Hepatocyte (in vitro differentiated cells): Measurements from ENCODE around the gene MED12. TPM values are rescaled to one million over a fixed set of nuclear protein-coding genes. Genes with fewer than 3 reads are reported as not detected.

Source experiments
- DNase-seq: peaks from one replicate; pipeline ENCODE4 v3.0.0-alpha.2; 2016; ENCODE audit warnings: low spot score
- H2AFZ ChIP-seq: fragments of 200-600 bp; sonication (generic); 2 replicates; pipeline ENCODE4 v1.6.0; 2016; ENCODE audit warnings: antibody characterized with exemption, mild to moderate bottlenecking
- H3K27ac ChIP-seq: fragments of 200-600 bp; sonication (generic); 2 replicates; pipeline ENCODE4 v1.5.1; 2016; ENCODE audit warnings: mild to moderate bottlenecking
- H3K27me3 ChIP-seq: fragments of 200-600 bp; sonication (generic); 2 replicates; pipeline ENCODE4 v1.6.1; 2016
- H3K36me3 ChIP-seq: fragments of 200-600 bp; sonication (generic); replicated peaks from 2 replicates; pipeline ENCODE4 v1.5.1; 2016; ENCODE audit warnings: low read depth; ENCODE audit not compliant: insufficient read depth
- H3K4me1 ChIP-seq: fragments of 200-600 bp; sonication (generic); 2 replicates; pipeline ENCODE4 v1.5.1; 2016; ENCODE audit warnings: mild to moderate bottlenecking, moderate library complexity; ENCODE audit not compliant: insufficient read depth
- H3K4me2 ChIP-seq: fragments of 200-600 bp; sonication (generic); 2 replicates; pipeline ENCODE4 v1.6.0; 2016
- H3K4me3 ChIP-seq: fragments of 200-600 bp; sonication (generic); 2 replicates; pipeline ENCODE4 v1.5.1; 2016; ENCODE audit warnings: mild to moderate bottlenecking
- H3K79me2 ChIP-seq: fragments of 200-600 bp; sonication (generic); 2 replicates; pipeline ENCODE4 v1.6.0; 2017; ENCODE audit warnings: mild to moderate bottlenecking
- H3K9me2 ChIP-seq: fragments of 200-600 bp; sonication (generic); replicated peaks from 2 replicates; pipeline ENCODE4 v1.6.0; 2017; ENCODE audit warnings: mild to moderate bottlenecking; ENCODE audit not compliant: insufficient read depth
- H3K9me3 ChIP-seq: fragments of 200-600 bp; sonication (generic); 2 replicates; pipeline ENCODE4 v1.5.1; 2016; ENCODE audit warnings: low read depth, mild to moderate bottlenecking
- H4K20me1 ChIP-seq: fragments of 200-600 bp; sonication (generic); 2 replicates; pipeline ENCODE4 v1.6.0; 2016; ENCODE audit warnings: mild to moderate bottlenecking; ENCODE audit not compliant: insufficient read depth, poor library complexity, severe bottlenecking
- EZH2 ChIP-seq: fragments of 200-600 bp; sonication (generic); IDR thresholded peaks from 2 replicates; pipeline ENCODE4 v1.6.1; 2016; ENCODE audit warnings: antibody characterized with exemption, mild to moderate bottlenecking, borderline replicate concordance
- EZH2phosphoT487 ChIP-seq: fragments of 200-600 bp; sonication (generic); IDR thresholded peaks from one replicate; pipeline ENCODE4 v1.6.1; 2018; ENCODE audit warnings: antibody characterized with exemption, mild to moderate bottlenecking, low read depth, moderate library complexity; ENCODE audit not compliant: unreplicated experiment, severe bottlenecking
- WGBS: methylation state at CpG from one replicate; pipeline ENCODE4 v1.1.6; 2016; ENCODE audit warnings: low lambda C conversion rate; ENCODE audit errors: missing lambda C conversion rate; 5-methylcytosine and 5-hydroxymethylcytosine counted together
- polyA plus RNA-seq: library from polyadenylated mRNA; unstranded; fragments of >200 nt; fragmentation: Nextera tagmentation; extraction: Ambion mirVana; gene quantifications from 2 replicates; pipeline ENCODE4 v1.2.1, GENCODE V29; 2016
- total RNA-seq: library from RNA; depleted of rRNA; stranded (reverse); fragments of >200 nt; gene quantifications from 2 replicates; pipeline ENCODE4 v1.2.3, GENCODE V29; 2014
- TF ChIP-seq, protein P1 (sequence below): fragments of 200-600 bp; sonication (generic); IDR thresholded peaks from 2 replicates; pipeline ENCODE4 v1.5.1; 2016; ENCODE audit warnings: antibody characterized with exemption, mild to moderate bottlenecking; ENCODE audit not compliant: poor library complexity

The MED12 gene
- total and polyA plus RNA-seq, 2 experiments from 2014 or later: 15.7 to 32.7 TPM

DNA sequence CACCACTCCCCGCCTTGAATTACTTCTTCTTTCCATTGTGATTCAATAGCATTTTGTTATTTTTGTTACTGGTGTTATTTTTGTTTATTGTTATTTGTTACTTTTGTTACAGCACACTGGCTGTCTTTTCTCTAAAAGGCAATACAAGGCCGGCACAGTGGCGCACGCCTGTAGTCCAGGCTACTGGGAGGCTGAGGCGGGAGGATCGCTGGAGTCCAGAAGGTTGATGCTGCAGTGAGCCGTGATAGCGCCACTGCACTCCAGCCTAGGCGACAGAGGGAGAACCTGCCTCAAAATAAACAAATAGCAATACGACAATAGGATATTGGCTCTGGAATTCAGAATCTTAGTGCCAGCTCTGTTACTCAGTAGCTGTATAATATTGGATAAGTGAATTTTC, 1.0 kb upstream of the MED12 start:
- DNase-seq: no peak
- no peak overlapping the region for H2AFZ ChIP-seq
- no peaks in the 10 kb centered on the region for H3K27me3 ChIP-seq
- H3K4me2 ChIP-seq: peak overlapping the region; percentile 76
- TF ChIP-seq EZH2phosphoT487: no peak
- TF ChIP-seq, protein P1, sequence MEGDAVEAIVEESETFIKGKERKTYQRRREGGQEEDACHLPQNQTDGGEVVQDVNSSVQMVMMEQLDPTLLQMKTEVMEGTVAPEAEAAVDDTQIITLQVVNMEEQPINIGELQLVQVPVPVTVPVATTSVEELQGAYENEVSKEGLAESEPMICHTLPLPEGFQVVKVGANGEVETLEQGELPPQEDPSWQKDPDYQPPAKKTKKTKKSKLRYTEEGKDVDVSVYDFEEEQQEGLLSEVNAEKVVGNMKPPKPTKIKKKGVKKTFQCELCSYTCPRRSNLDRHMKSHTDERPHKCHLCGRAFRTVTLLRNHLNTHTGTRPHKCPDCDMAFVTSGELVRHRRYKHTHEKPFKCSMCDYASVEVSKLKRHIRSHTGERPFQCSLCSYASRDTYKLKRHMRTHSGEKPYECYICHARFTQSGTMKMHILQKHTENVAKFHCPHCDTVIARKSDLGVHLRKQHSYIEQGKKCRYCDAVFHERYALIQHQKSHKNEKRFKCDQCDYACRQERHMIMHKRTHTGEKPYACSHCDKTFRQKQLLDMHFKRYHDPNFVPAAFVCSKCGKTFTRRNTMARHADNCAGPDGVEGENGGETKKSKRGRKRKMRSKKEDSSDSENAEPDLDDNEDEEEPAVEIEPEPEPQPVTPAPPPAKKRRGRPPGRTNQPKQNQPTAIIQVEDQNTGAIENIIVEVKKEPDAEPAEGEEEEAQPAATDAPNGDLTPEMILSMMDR: no peak
- no peak for TF ChIP-seq EZH2
- H3K4me1 ChIP-seq: no peaks in the 10 kb centered on the region
- H3K27ac ChIP-seq: no peak overlapping the region
- no peaks in the 10 kb centered on the region for H4K20me1 ChIP-seq
- no peaks in the 10 kb centered on the region for H3K36me3 ChIP-seq
- no peaks in the 10 kb centered on the region for H3K9me2 ChIP-seq
- H3K9me3 ChIP-seq: no peaks in the 10 kb centered on the region
- 87% methylated on average over 10 of the region's 10 CpGs for WGBS
- H3K4me3 ChIP-seq: no peak overlapping the region
- H3K79me2 ChIP-seq: peaks cover 8% of the 10 kb centered on the region

DNA sequence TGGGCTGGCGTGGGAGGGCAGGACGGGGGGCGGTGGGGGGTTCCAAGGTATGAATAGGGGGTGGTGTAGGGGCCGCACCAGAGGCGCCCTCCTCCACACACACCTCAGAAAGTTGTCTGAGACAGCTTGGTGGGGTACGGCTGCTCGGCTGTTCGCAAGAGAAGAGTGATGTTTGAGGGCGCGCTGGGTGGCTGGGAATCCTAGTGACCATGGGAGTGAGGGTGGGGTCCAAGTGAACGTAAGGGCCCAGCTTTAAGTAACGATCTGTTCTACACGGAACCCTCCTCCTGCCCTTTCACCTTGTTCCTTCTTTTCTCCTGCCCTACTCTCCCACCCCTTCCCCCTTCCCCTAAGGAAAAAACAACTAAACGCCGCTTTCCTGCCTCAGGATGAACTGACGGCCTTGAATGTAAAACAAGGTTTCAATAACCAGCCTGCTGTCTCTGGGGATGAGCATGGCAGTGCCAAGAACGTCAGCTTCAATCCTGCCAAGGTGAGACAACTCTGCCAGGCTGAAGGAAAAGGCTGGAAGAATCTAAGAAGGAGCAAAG, 664 bp downstream of the MED12 start:
- Histone ChIP-seq H3K4me1 (no peaks in the 10 kb centered on the region), H4K20me1 (no peaks in the 10 kb centered on the region), H3K36me3 (no peaks in the 10 kb centered on the region), H2AFZ (peak overlapping the region; percentile 87), H3K27me3 (no peaks in the 10 kb centered on the region), H3K4me3 (peak overlapping the region; percentile 66), H3K4me2 (peak overlapping the region; percentile 75), H3K79me2 (peaks cover 8% of the 10 kb centered on the region), H3K27ac (peak overlapping the region; percentile 93), H3K9me3 (no peaks in the 10 kb centered on the region), H3K9me2 (no peaks in the 10 kb centered on the region)
- no peak for DNase-seq
- TF ChIP-seq EZH2phosphoT487 (no peak), EZH2 (no peak)
- TF ChIP-seq, protein P1: no peak
- WGBS: 40% methylated on average over 17 of the region's 17 CpGs

DNA sequence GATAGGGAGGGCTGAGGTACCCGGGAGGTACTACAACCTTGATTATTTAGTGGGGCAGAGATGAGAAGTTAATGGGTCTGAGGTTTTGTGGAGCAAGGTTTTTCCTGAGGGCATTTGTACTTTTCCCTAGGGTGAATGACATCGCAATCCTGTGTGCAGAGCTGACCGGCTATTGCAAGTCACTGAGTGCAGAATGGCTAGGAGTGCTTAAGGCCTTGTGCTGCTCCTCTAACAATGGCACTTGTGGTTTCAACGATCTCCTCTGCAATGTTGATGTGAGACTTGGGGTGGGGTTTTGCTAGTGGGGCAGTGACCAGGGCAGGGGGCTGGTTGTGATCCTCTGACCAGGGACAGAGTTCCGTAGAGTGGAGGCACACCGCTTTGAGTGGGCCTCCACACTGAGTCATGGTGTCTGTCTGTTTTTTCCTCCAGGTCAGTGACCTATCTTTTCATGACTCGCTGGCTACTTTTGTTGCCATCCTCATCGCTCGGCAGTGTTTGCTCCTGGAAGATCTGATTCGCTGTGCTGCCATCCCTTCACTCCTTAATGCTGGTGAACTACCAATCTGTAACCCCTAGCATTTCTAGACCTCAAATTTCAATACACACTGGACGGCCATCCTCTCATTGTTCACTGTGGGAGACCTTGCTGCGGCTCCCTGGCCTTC, 9.9 kb downstream of the MED12 start:
- no peaks in the 10 kb centered on the region for H3K27me3 ChIP-seq
- no peak overlapping the region for H2AFZ ChIP-seq
- H3K36me3 ChIP-seq: no peaks in the 10 kb centered on the region
- no peaks in the 10 kb centered on the region for H3K79me2 ChIP-seq
- H3K9me2 ChIP-seq: no peaks in the 10 kb centered on the region
- H3K4me1 ChIP-seq: no peaks in the 10 kb centered on the region
- H3K4me3 ChIP-seq: no peak overlapping the region
- no peaks in the 10 kb centered on the region for H4K20me1 ChIP-seq
- no peak for DNase-seq
- 81% methylated on average over 12 of the region's 12 CpGs for WGBS
- H3K27ac ChIP-seq: no peak overlapping the region
- H3K9me3 ChIP-seq: no peaks in the 10 kb centered on the region
- TF ChIP-seq, protein P1: no peak
- TF ChIP-seq EZH2phosphoT487 (no peak), EZH2 (no peak)
- no peak overlapping the region for H3K4me2 ChIP-seq
